HG03520 (cell line): Measurements from ENCODE around the gene ZNF831.

Experiments used
- ATAC-seq: cut with Tn5 transposase; IDR thresholded peaks from one replicate; pipeline ENCODE4 v1.9.1; 2021; ENCODE audit warnings: mild to moderate bottlenecking, moderate library complexity; ENCODE audit not compliant: unreplicated experiment

Gene ZNF831

DNA sequence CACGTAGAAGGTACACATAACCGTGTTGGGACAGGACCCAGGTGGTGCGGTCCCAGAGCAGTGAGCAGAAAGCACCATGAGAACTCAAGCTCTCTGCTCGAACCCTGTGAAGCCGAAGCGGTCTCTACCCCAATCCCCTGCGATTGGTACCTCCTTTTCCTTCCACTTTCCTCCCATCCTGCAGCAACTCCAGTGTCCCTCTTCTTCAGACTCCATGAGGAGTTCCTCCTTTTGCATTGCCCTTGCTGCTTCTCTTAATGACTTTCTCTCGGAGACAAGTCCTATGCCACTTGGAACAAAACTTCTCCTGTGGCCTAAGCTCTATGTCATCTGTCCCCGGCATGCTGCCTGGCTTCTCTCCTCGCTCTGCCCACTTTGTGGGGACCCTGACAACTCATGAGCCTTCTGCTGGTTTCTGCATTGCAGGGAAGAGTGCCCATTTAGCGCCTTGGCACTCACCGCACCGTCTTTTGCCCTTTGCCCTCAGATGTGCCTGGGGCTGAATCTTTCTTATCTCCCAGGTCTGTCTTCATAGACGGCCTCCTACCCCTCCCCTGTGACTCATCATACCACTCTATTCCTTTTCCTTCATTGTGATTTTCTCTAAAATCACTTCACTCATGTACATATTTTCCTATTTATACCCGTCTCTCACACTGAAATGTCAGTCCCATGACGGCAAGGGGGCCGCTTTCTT is 9.2 kb upstream of the ZNF831 start:
- ATAC-seq, result no peak

DNA sequence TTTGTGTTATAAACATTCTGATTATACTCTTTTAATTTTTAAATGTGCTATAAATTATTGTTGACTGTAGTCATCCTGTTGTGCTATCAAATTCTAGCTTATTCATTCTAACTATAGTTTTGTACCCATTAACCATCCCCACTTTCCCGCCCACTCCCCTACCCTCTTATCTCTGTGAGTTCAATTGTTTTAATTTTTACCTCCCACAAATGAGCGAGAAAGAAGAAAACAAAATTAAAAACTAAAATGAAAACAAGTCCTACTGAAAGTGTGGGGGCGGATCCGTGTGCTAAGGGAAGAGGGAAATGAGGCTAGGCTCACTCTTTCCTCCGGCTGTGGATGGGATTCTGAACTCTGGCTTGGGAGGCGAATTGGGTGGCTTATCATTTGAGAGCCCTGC is 6.6 kb upstream of the ZNF831 start:
- ATAC-seq, result no peak

DNA sequence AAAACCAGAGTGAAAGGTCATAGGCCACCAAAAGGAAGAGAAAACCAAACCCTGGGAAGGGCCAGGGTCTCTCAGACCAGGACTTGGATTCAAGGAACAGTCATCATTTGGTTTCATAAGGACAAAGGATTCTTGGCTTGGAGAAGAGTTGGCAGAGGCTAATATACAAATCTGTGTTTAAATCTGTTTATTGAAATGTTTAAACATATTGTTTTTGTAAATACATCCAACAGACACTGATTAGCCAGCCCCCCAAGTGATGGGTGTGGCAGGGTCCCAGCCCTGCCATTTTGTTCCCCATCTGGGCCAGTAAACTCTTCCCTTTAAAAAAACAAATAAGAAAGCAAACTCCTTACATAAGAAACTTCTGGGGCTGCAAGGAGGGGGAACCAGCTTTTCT is 6.1 kb upstream of the ZNF831 start:
- ATAC-seq, result no peak

DNA sequence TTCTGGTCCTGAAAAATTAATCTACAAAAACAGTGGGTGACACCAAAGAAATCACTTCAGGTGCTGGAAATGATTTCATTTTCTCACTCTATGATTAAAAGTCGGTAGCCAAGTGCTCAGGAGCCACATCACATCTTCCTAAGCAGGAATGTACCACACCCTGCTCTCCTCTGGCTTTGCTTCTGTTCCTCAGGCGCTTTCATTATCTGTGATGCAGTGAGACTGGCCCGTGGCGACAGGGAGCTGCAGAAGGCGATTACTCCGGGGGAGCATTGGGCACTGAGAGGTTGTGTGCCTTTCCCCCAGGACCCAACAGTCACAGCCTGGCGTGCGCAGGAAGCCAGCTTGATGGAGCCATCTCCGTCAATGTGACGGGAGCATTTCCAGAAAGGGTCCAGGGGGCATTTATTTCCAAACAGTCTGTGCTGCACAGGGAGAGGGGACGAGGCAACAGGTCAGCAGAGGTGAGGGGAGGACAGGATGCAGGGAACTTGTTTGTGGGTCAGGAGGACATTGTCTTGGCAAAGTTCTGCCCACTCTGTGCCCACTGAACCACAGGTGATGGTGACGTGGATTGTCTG is 5.6 kb upstream of the ZNF831 start:
- no peak for ATAC-seq

DNA sequence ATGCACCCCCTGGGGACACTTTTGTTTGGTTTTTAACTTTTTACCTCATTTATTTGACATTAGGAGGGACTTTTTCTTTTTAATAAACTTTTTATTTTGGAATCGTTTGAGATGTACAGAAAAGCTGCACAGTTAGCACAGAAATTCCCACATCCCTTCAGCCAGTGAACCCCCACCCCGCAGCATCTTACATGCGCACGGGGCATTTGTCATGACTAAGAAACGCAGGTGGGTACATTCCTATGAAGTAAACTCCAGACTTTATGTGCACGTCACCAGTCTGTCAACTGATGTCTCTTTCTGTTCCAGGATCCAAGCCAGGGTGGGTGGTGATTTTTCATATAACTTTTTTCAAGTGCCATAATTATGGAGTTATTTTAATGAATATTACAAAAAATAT is 4.9 kb upstream of the ZNF831 start:
- ATAC-seq, result no peak

DNA sequence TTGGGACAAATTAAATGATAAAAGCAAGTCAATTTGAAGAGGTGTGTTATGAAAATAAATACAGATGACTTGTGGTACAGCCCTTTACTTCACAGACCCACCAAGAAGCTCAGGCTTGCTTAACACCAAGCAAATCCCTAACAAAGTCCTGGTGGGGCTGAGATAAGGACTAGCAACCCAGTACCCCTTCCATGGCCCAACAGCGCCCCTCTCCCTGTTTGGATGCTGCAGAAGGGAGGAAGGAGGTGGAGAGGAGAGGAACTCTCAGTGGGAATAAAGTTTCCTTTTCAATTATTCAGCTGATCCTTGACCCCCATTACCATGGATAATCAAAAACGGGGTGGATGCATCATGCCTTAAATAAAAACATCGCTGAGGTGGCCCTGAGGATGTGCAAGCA is 4.5 kb upstream of the ZNF831 start:
- no peak for ATAC-seq

DNA sequence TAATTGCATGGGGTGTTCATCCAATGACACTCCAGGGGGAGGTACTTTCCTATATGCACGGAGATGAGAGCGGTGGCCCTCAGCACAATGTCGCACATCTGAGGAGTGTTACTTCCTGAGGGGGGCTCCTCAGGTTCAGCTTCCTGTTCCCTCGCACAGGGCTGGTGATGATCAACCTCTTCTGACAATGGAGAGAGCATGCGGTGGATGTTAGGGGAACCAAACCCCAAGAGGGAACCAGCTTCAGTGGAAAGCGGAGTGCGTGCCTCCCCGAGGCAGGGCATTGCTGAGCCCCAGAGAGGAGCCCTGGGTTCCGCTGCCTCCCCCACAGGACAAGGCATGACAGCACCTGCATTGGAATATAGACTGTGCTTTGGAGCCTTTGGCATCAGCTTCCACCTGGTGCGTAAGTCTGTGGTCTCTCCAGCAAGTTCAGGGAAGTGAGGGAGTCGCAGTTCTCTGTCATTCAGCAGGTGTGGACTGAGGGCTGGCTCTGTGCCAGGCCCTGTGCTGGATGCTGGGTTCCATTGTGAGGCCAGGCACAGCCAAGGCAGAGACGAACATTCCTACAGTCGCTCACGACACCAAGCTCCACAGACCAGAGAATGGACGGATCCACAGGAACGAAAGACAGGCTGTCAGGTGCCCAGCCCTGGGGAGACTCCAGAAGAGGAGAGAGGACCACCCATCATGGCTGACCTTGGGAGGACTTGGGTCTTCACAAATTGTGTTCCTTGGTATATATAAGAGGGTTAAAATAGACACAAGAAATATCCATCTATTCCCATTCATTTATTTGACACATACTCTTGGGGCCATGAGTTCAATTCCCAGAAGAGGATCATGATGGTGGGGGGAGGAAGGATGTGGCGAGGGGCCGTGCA is 3.9 kb upstream of the ZNF831 start:
- ATAC-seq, result no peak

DNA sequence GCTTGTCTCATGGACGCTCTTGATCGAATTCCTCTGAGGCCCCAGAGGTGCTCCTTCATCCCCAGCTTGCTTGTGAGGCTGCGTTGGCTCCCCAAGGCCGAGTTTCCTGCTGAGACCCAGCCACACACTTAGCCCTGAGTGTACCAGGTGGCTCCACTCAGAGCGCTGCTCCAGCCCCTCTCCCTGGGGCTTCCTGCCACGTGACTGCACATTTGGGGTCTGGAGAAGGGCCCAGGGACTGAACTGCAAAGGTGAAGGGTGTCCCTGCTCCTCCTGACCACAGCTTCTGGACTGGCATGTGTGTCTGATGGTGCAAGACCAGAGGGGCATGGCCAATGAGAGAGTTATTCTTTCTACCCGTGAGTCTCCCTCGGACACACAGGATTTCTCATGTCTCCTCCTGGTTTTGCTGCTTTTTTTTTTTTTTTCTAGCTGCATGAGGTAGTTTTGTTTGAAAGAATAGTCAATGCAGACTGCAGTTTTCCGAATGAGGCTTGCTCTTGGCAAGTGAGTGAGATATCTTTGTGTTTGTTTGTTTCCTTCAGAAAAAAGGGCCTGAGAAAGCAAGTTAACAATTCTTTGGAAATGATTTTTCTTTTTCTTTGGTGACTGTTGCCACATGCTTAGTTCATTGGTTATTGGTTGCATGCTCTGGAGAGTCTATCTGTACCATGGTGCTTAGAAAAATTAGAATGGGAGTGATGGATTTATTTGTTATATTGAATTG is 3.1 kb upstream of the ZNF831 start:
- no peak for ATAC-seq

DNA sequence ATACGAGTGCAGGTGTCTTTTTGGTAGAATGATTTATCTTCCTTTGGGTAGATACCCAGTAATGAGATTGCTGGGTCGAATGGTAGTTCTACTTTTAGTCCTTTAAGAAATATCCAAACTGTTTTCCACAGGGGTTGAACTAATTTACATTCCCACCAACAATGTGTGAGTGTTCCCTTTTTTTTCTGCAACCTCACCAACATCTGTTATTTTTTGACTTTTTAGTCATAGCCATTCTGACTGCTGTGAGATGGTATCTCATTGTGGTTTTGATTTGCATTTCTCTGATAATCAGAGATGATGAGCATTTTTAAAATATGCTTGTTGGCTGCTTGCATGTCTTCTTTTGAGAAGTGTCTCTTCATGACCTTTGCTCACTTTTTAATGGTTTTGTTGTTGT is 1.9 kb upstream of the ZNF831 start:
- no peak for ATAC-seq

DNA sequence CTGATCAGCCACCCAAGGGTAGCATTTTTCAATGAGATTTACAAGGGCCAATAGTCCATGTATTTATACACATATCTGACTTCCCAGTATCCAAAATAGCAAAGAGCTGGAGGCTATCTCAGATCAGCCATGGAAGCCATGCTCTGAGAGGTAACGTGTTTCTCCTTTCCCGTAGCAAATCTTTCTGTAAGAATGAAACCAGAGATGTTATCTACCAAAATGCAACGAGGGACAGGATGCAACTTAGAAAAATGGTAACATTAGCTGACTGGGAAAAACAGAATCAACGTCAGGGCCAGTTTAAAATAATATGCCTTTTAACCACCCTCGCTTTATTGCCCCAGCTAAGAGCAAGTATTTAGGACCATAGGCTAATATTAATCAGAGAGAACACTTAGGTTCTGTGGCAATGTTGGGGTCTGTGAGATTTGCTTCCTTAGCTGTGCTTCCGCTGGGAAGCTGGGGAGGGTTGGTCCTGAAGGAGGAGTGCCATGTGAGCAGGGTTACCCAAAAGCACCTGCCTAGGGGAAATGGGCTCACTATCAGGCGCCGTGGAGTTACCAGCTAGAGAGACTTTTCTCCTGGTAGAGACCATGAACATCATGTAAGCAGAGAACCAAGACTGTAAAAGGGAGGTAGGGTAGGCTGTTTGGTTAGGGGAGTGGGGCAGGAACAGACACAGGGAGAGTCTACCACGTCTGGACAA is 1.2 kb downstream of the ZNF831 start:
- no peak for ATAC-seq

DNA sequence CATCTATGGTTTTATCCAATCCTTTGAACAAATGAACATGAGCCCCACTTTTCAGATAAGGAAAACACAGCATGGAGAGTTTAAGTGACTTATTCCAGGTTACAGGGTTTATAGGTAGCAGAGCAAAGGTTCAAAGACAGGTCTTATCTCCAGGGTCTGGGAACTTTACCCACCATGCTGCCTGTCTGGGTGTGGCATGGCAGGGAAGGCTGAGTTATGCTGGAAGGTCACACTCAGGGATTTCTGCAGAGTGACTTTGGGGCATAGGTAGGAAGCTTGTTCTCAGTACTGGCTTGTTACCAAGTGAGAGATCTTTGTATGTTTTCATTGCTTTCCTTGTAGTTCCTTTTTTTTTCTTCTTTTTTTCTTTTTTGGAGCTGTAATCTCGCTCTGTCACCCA is 1.8 kb downstream of the ZNF831 start:
- ATAC-seq, result no peak

DNA sequence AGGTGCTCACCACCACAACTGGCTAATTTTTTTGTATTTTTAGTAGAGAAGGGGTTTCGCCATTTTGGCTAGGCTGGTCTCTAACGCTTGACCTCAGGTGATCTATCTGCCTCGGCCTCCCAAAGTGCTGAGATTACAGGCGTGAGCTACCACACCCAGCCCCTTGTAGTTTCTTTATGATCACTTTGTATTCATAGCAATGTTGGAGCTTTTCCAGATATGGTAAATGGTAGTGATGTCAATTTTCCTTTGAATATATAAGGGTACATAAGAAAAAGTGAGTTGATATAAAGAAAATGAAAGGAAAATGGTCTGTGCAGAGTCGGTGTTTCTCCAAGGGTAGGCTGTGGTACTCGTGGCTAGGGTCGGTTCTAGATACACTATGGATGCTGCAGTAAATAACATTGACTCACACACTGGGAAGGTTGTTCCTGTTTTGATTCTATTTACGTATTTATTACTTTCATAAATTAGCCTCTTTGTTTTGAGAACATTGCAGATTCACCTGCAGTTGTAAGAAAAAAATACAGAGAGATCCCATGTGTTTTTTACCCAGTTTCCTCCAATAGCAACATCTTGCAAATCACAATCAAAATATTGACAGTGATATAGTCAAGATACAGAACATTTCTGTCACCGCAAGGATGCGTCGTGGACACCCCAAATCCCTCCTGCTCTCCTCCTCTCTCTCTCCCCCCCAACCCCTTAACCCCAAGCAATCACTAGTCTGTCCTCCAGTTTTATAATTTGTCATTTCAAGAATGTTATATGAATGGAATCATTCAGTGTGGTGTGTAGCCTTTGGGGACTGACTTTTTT is 2.5 kb downstream of the ZNF831 start:
- no peak for ATAC-seq

DNA sequence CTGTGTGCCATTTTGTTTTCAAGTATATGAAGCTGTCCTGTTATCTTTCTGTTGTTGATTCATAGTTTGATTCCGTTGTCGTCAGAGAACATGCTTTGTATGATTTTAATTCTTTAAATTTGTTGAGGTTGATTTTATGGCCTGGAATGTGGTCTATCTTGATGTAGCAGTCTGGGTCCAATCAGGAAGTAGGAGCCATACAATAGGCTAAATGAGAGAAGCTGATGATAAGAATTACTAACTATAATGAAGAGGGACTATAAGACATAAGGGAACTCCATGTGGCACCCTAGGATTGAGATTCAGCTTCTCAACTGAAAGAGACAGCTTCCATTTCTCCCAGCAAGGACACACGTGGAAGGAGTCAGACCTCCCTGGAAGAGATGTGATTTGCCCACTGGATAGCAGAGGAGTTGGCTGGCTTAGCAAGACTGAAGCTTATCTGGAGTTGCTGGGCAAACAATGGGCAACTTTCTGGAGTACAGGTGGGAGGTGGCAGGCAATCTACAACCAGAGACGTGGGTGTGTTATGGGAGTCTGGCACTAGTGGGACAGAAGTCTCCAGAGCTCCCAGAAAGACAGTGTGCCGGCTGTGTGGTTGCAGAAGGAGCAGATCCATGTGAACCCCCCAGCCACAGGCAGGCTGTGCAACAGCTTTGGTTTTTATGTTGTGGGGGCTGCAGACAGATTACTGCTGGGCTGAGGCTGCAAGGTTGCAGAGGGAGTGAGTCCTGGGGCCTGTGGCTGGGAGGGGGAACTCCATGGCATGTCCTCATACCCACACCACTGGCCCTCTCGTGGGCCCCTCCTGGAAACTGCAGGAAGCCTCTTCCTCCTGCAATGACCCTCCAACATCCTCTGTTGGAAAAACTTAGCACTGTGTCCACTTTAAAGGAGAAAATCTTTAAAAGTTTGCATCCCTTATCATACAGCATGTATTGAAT is 7.1 kb downstream of the ZNF831 start:
- ATAC-seq, result no peak

DNA sequence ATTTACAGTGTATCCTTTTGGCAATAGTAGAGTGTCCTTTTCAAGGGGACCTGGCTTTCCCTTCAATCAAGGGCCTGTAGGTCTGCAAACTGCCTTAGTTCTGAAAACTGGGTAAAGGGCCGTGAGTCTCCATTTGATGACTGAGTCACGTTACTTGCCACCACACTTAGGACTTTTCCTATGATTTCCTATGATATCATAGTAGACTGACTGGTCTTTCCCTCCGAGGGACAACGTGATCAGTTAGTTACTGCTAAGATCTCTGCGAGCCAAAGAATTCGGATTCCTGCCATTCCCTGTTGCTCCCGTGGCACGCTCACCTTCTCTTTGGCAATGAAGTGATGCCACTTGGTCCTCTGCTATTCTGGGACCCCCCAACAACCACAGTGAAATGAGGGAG is 8.4 kb downstream of the ZNF831 start:
- no peak for ATAC-seq

DNA sequence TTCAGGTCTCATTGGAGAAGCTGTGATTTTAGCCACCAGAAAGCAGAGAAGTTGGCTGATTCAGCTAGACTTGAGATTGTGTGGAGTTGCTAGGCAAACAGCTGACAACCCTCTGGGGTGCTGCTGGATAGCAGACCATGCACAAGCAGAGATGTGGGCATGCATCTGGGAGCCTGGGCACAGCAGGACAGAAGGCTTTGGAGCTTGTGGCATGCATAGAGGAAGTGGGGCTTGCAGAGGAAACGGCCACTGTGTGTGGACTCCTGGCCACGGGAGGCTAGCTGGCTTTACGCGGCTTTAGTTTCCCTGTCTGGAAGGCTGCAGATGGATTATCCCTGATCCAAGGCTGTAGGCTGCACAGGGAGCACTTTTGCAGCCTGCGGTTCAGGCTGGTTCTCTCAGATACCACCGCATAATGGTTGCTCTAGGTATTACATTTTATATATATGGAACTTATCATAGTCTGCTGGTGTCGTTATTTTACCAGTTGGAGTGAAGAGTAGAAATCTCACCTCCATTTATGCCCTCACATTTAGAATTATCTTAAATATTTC is 10.4 kb downstream of the ZNF831 start:
- no peak for ATAC-seq

DNA sequence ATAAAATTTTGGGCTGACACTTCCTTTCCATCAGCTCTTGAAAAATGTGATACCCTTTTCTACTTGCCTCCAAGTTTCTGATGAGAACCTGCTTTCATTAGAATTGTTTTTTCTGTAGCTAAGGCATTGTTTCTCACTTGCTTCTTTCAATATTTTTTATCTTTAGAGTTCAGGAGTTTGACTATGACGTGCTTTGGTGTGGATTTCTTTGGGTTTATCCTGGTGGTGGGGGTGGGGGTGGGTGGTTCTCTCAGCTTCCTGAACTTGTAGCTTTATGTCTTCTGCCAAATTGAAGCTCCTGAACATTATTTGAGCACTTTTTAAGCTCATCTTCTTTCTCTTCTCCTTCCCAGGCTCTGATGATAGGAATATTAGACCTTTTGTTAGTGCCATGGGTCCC is 11.4 kb downstream of the ZNF831 start:
- ATAC-seq, result no peak

DNA sequence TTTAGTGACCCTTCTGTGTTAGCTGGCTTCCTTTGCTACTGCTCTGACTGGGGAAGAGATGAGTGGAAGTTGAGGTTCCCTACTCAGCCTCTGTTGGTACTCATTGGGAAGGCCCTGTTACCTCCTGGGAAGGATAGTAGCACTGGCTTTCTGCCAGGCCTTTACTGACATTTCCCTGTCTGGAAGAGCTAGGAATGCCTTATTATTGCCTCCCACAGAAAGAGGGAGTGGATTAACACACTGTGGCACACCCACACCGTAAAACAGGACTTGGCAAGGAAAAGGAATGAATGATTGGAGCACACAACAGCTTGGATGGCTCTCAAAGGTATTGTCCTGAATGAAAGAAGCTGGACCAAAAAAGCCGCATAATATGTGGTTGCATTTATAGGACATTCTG is 12.2 kb downstream of the ZNF831 start:
- no peak for ATAC-seq

DNA sequence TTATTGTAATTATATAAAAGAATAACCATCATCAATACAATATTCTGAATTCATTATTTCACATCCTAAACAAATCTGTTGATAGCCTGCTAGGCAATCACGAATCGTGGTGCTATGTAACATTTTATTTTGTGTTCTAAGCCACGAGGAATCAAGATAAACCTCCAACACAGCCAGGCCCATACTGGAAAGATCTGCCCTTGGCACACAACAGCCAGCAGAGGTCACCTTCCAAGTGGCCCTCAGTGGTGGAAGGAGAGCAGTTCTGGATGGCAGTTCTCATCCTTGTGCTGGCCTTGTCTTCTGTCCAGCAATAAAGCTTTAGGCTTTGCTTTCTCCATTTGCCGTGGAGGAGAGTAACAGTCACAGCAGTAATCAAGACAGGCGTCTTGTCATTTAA is 13.2 kb downstream of the ZNF831 start:
- no peak for ATAC-seq
